Measurements from ENCODE around the gene REV3L.

The REV3L gene

GRCh38 chr6:111358454-111358853 is 124.6 kb downstream of the REV3L start:
- Histone ChIP-seq H4K20me1 (ENCODE audit: insufficient read depth) (no peaks in the 10 kb centered on the region), H3K4me1 (ENCODE audit: low read depth, poor library complexity, severe bottlenecking) (no peaks in the 10 kb centered on the region), H3K27ac (no peak overlapping the region), H3K9ac (no peak overlapping the region), H3K27me3 (ENCODE audit: insufficient read depth, low read depth) (no peaks in the 10 kb centered on the region), H3K4me3 (IDR thresholded peaks at IDR 0.05; ENCODE audit: insufficient read depth, low read depth, low read length) (no peak overlapping the region), H3K4me2 (no peak overlapping the region), H3K36me3 (ENCODE audit: insufficient read depth) (peaks cover 3% of the 10 kb centered on the region; the same call in 1 of the 2 replicates), H3K79me2 (ENCODE audit: insufficient read depth, low read depth) (no peaks in the 10 kb centered on the region), H2AFZ (ENCODE audit: low read depth) (no peak overlapping the region)
- no peak for TF ChIP-seq CTCF (conservative IDR thresholded peaks at IDR 0.05; ENCODE audit: low read depth, low read length)

GRCh38 chr6:111357705-111358104 is 125.3 kb downstream of the REV3L start:
- no peak for TF ChIP-seq CTCF (conservative IDR thresholded peaks at IDR 0.05; ENCODE audit: low read depth, low read length)
- Histone ChIP-seq H3K4me2 (no peak overlapping the region), H3K4me3 (IDR thresholded peaks at IDR 0.05; ENCODE audit: insufficient read depth, low read depth, low read length) (no peak overlapping the region), H3K9ac (no peak overlapping the region), H3K36me3 (ENCODE audit: insufficient read depth) (peaks cover 3% of the 10 kb centered on the region; the same call in 1 of the 2 replicates), H4K20me1 (ENCODE audit: insufficient read depth) (no peaks in the 10 kb centered on the region), H3K4me1 (ENCODE audit: low read depth, poor library complexity, severe bottlenecking) (no peaks in the 10 kb centered on the region), H3K27ac (no peak overlapping the region), H3K79me2 (ENCODE audit: insufficient read depth, low read depth) (no peaks in the 10 kb centered on the region), H2AFZ (ENCODE audit: low read depth) (no peak overlapping the region), H3K27me3 (ENCODE audit: insufficient read depth, low read depth) (no peaks in the 10 kb centered on the region)

- no peak overlapping the region for H2AFZ ChIP-seq (ENCODE audit: low read depth)
- no peaks in the 10 kb centered on the region for H4K20me1 ChIP-seq (ENCODE audit: insufficient read depth)
- H3K4me2 ChIP-seq = no peak overlapping the region
- no peak overlapping the region for H3K9ac ChIP-seq
- H3K27ac ChIP-seq = no peak overlapping the region
- H3K27me3 ChIP-seq (ENCODE audit: insufficient read depth, low read depth) = no peaks in the 10 kb centered on the region
- no peak for TF ChIP-seq CTCF (conservative IDR thresholded peaks at IDR 0.05; ENCODE audit: low read depth, low read length)
- H3K79me2 ChIP-seq (ENCODE audit: insufficient read depth, low read depth) = no peaks in the 10 kb centered on the region
- H3K4me1 ChIP-seq (ENCODE audit: low read depth, poor library complexity, severe bottlenecking) = no peaks in the 10 kb centered on the region
- H3K4me3 ChIP-seq (IDR thresholded peaks at IDR 0.05; ENCODE audit: insufficient read depth, low read depth, low read length) = no peak overlapping the region
- peaks cover 3% of the 10 kb centered on the region; the same call in 1 of the 2 replicates for H3K36me3 ChIP-seq (ENCODE audit: insufficient read depth)
These were observed 126.5 kb downstream of the REV3L start for GRCh38 chr6:111356551-111356950.

- H3K4me1 ChIP-seq (ENCODE audit: low read depth, poor library complexity, severe bottlenecking) = no peaks in the 10 kb centered on the region
- H2AFZ ChIP-seq (ENCODE audit: low read depth) = no peak overlapping the region
- H3K79me2 ChIP-seq (ENCODE audit: insufficient read depth, low read depth) = no peaks in the 10 kb centered on the region
- no peak overlapping the region for H3K27ac ChIP-seq
- no peak overlapping the region for H3K9ac ChIP-seq
- H3K27me3 ChIP-seq (ENCODE audit: insufficient read depth, low read depth) = no peaks in the 10 kb centered on the region
- no peak for TF ChIP-seq CTCF (conservative IDR thresholded peaks at IDR 0.05; ENCODE audit: low read depth, low read length)
- no peak overlapping the region for H3K4me3 ChIP-seq (IDR thresholded peaks at IDR 0.05; ENCODE audit: insufficient read depth, low read depth, low read length)
- H4K20me1 ChIP-seq (ENCODE audit: insufficient read depth) = no peaks in the 10 kb centered on the region
- peaks cover 3% of the 10 kb centered on the region; the same call in 1 of the 2 replicates for H3K36me3 ChIP-seq (ENCODE audit: insufficient read depth)
- no peak overlapping the region for H3K4me2 ChIP-seq
These were observed 128.1 kb downstream of the REV3L start for GRCh38 chr6:111354758-111355555.

All from KMS-11 (cell line).